ENCODE data around the gene FOXL2NB.

The FOXL2NB gene

DNA sequence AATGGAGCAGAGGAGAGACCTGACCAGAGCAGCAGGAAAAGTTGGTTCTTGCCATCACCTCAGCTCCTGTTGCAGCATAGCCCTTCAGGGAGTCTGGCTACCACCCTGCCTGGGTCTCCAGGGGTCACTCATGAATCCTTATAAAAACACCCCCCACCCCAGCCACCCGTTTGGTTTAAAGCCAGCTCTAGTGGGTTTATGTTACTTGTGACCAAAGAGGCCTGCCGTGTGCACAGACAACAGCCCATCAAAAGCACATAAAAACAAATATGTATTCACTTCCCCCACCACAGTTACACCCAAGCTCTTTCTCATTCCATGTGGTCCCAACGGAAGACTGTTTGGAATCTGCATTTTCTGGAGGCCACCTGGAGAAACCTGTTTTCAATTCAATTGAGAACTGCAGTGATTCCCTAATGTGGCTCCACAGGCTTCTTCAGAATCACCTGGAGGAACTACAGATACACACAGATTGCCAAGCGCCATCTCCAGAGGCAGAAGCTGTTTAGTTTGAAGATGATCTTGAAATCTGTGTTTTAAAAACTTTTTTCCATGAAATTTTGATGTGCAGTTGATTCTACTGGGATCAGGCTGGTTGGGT is 13.8 kb upstream of the FOXL2NB start:
- DNase-seq (ENCODE audit: low read depth): no peak

DNA sequence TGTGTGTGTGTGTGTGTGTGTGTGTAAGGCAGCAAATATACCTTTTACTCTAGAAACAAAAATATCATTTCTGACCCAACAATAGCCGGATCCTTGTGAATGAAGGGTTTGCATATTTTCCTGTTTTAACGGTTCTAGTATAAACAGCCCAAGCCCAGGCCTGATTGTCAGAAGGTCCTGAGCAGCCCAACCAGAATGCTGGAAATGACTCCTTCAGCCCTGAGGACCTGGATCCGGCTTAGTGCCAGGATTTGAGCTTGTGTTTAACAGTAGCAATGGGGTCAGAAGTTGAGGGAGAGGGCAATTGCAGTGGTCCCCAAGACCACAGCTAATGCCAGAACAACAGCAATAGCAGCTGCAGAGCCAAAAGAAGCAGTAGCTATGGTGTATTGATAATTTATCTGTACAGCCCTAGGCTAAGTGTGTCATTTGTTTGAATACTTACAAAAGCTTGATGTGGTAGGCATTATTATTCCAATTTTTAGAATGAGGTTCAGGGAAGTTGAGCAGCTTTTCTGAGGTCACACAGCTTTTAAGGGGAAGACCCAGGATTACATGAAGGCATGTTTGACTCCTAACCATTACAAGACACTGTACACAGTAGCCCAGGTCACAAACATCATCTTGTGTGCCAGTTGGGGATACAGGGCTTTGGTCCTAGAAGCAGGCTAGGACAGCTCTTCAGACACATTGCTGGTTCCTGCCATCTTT is 12.9 kb upstream of the FOXL2NB start:
- no peak for DNase-seq (ENCODE audit: low read depth)

- no peak for DNase-seq (ENCODE audit: low read depth)
Observed at GRCh38 chr3:138935505-138935862, 11.5 kb upstream of the FOXL2NB start.

DNA sequence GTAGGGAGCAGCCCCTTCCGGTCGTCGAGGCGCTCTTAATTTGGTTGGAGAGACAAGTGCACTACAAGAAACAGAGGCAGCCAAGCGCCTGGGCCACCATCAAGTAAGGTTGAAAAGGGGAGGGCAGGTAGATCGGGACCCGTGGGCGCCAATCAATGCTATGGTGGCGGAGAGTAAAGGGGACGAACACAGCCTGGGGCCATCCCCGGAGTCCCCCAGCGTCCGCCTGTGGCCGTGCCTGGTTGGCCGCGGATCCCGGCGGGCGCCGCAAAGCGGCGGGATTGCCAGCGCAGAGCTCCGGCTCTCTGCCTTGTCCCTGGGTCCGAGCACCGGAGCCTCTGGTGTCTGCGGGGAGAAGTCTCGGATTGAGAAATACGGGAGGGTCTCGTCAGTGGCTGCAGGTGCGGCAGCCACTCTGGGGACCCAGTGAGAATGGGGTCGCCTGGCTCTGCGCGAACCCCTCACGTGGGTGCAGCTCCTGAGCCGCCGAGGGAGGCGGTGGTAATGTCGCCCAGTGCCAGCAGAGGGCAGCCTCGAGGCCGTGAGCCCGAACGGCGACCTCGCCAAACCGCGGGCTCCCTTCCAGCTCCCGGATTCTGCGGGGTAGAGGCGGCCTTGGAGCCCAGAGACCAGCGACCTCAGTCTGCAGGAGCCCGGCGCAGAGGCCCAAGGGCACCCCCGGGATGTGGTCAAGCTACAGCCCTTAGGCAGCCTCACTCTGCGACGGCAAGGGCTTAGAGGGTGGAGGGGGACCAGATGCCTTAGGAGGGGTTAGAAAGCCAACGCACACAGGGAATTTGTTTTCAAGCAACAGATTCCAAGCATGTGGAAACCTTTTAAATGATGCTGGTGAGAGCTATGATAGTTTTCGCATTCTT is 10.9 kb upstream of the FOXL2NB start:
- peak; percentile 45 for DNase-seq (ENCODE audit: low read depth)

DNA sequence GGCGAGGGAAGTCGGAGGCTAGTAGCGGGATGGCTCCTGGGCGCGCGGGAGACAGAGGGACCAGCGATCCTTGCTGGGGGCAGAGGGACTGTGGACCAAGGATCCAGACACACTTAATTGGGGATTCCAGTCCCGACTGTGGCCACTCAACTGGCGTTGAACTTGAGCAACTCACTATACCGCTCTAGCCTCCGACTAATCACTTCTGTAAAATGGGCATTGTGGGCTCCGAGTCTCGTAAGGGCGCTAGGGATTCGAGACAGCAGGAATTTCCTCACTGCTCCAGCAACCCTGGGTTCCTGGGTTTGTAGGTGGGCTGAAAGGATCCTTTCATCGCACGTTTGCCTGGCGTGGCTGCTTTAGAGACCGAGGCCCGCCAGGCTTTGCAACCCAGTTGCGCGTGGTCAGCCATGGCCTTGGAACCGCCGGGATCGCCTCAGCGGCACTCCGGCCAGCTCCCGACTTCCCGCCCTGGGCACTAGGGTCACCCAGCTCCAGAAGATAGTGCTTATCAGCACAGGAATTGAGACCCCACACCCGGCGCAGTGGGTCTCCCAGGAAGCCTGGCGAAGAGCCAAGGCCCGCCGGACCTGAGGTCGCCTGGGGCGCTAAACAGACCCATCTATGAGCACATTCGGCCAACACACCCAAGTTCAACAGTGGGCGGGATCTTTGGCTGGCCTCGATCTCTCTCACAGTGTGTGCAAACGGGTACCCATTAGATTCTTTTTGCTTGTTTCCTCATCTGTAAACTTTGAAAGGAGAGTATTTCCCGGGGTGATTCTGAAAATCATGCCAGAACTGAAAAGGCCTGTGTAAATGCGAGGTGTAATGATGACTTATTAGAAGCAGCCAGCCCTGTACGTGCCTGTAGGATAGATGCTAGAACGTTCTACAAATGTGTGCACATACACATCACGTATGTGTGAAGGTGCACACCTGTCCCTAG is 10.0 kb upstream of the FOXL2NB start:
- no peak for DNase-seq (ENCODE audit: low read depth)

DNA sequence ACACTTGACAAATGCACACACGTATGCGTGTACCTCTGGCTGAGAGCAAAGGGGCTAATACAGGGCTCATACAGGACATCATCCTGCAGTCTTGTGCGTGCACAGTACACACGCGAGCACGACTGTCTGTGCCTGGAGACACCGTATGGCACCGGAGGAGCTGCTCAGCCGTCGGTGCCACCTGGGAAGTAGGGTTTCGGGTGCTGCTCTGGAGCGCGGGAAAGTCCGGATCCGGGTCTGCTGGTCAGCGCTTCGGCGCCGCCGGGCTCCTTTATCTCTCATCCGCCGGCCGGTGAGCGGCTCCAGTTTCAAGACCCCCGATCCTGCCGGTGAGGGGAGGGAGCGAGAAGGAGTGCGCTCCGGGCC is 9.3 kb upstream of the FOXL2NB start:
- no peak for DNase-seq (ENCODE audit: low read depth)

DNA sequence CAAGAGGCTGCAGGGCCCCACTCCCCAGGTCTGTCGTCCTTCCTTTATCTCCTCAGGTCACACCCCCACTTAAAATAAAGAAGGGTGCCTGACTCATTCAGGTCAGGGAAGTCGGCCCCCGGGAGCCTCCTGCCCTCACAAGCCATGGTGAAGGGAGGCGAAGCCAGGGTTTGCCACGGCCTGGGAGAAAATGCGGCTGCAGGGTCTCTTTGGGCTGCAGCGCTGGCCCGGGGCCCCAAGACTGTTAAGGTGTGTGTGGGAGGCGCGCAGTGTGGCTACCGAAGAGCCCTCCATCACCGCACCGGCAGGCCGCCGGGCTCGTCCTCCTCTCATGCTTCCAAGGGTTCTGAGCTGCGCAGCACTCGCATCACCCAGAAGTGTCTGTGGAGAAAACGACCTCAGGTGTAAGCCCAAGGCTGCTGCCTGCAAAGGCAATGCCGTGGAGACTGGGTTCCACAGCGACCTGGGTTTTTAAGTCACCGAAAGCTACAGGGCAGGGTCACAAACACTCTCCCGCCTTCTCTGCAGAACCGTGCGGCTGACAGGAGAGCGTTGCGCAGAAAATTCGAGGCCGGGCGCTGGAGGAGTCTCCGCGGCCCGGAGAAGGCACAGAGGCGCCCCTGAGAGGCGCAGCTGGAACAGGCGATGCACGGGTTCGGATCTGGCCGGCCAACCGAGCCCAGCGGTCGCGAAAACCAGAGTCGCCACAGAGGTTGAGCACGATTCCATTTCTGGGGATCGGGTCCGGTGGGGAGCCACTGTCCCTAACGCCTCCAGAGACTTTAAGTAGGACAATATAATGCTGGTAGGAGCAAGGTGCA is 8.8 kb upstream of the FOXL2NB start:
- no peak for DNase-seq (ENCODE audit: low read depth)

GRCh38 chr3:138938877-138939560 is 8.0 kb upstream of the FOXL2NB start:
- no peak for DNase-seq (ENCODE audit: low read depth)

- DNase-seq (ENCODE audit: low read depth): no peak
Observed at GRCh38 chr3:138939561-138940241, 7.3 kb upstream of the FOXL2NB start.

DNA sequence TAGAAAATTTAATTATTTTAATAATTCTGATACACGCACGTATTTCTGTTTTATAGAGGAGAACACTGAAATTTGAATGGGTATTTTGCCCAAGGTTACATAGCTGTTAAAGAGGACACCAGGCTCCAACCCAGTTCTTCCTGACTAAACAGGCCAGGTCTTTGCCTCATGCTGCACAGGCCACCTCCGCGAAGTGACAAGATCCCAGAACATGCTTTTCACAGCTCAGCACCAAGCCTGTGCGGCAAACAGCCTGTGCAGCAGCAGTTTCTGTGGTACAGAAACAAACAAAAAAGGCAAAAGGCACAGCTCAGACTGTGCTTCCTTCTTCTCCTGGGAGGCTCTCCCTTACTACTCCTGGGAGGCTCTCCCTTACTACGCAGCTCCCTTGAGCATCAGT is 6.6 kb upstream of the FOXL2NB start:
- no peak for DNase-seq (ENCODE audit: low read depth)

GRCh38 chr3:138941259-138941885 is 5.6 kb upstream of the FOXL2NB start:
- DNase-seq (ENCODE audit: low read depth): no peak

- no peak for DNase-seq (ENCODE audit: low read depth)
Observed at GRCh38 chr3:138942271-138942670, 4.7 kb upstream of the FOXL2NB start.

DNA sequence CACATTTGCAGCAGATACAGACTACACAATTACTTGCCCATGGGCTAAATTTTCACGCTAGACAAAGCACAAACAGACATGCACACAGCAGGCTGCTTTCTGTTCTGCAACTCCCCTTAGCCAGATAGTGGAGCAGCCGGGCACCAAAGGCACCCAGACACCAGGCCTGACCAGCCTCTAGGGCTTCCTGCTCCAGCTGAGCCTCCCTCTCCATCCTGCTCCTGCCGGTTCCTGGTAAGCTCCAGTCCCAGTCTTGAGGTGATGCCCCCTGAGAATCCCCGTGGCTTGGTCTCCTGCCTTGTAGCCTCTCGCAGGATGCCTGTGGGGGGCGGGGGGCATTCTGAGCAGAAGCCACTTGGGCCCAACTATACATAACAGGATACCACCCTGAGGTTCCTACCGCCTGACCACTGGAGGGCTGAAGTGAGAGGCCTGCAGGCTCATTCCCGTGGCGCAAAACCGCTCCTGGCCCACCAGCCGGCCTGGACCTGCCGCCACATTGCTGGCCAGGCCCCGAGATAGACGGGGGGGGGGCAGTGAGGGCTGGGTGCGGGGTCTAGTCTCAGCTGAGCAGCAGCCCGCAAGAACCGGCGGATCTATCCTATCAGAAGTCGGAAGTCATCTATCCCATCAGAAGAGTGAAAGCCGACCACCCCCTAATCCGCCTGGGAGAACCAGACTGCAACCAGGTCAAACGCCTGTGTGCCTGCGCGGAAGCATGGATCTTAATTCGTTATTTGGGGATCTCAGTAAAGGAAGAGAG is 4.0 kb upstream of the FOXL2NB start:
- no peak for DNase-seq (ENCODE audit: low read depth)

GRCh38 chr3:138943724-138944653 is 3.0 kb upstream of the FOXL2NB start:
- DNase-seq (ENCODE audit: low read depth): no peak

DNA sequence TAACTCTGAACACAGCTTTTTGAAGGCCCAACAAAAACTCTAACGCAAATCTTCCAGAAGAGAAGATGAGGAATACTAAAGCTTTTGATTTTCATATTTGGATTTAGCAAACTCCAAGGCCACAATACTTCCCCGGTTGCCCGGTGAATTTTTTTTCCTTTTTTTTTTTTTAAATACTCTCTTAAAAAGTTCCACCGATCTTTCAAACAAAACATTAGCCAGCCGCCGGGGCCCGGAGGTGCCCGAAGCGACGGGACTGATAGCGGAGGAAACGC is 2.4 kb upstream of the FOXL2NB start:
- DNase-seq (ENCODE audit: low read depth): no peak

DNA sequence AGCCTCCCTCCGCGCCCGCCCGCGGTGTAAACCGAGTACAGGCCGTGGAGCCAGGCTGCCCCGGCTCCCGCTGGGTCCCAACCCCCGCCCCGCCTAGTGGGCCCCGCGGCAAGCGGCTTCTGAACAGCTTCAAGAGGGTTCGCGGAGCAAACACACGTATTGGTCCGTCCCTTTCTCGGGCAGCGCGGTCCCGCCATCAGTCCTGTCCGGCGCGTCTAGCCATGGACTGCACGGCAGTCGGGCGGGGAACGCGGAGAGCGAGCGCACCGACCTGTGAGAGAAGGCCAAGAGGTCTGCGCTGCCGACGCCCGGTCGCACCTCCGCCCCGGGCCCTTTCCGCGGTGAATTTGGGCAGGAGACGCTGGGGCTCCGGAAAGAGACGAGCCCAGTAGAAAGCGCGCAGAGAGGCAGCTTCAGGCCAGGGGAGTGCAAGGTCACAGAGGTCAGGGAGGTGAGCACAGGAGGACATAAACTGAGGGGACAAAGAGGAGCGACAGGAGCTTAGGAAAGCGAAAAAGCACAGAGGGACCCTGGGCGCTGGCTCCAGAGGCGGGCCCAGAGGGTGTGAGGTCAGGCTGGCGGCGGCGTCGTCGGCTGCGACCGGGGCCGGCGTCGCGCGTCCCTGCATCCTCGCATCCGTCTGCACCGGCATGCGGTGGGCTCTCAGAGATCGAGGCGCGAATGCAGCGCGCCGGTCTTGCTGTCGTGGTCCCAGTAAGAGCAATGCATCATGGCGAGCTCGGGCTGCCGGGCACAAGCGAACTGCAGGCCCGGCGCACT is 1.9 kb upstream of the FOXL2NB start:
- DNase-seq (ENCODE audit: low read depth): no peak

Measured in stimulated activated CD4-positive, alpha-beta T cell treated with anti-CD3 and anti-CD28 coated beads, Interleukin-2, amount 100 ng/mL, for 4 hours (primary cell).